Naive B cell (primary cell): ENCODE measurements around the gene VPS41. TPM values are rescaled to one million over a fixed set of nuclear protein-coding genes. Genes with fewer than 3 reads are reported as not detected.
A peak's percentile ranks its signal among the peaks of the same experiment; 100 is the strongest.

ENCODE experiments used
- ATAC-seq, 2 donors: fragments of 150-1000 bp; cut with Tn5 transposase; 2 replicates each; pipeline ENCODE4 v1.10.0; 2021; ENCODE audit warnings: low read depth in 2 of 2, mild to moderate bottlenecking in 2 of 2, moderate library complexity in 2 of 2
- DNase-seq: peaks from one replicate; pipeline ENCODE4 v3.0.0; 2022
- H3K27ac Mint-ChIP-seq, 6 donors: one replicate each; pipeline ENCODE4 v1.8.0; 2020 to 2022; ENCODE audit warnings: mild to moderate bottlenecking in 6 of 6, mixed read lengths in 6 of 6, moderate library complexity in 5 of 6, inconsistent platforms in 2 of 6
- H3K27me3 Mint-ChIP-seq, 3 donors: one replicate each; pipeline ENCODE4 v1.8.0; 2021 to 2022; ENCODE audit warnings: mixed read lengths in 3 of 3, mild to moderate bottlenecking in 1 of 3
- H3K36me3 Mint-ChIP-seq, 2 donors: one replicate each; pipeline ENCODE4 v1.8.0; 2020 to 2022; ENCODE audit warnings: mixed read lengths in 2 of 2, inconsistent platforms in 1 of 2, mild to moderate bottlenecking in 1 of 2
- H3K4me1 Mint-ChIP-seq, 3 donors: one replicate each; pipeline ENCODE4 v1.8.0; 2020 to 2022; ENCODE audit warnings: mixed read lengths in 3 of 3, inconsistent platforms in 1 of 3, mild to moderate bottlenecking in 1 of 3, moderate library complexity in 1 of 3
- H3K4me3 Mint-ChIP-seq, 8 donors: one replicate each; pipeline ENCODE4 v1.8.0; 2020 to 2022; ENCODE audit warnings: mild to moderate bottlenecking in 8 of 8, mixed read lengths in 8 of 8, moderate library complexity in 8 of 8, inconsistent platforms in 2 of 8
- H3K9me3 Mint-ChIP-seq, 7 donors: one replicate each; pipeline ENCODE4 v1.8.0; 2020 to 2022; ENCODE audit warnings: mixed read lengths in 7 of 7, mild to moderate bottlenecking in 5 of 7, inconsistent platforms in 2 of 7, moderate library complexity in 1 of 7
- polyA plus RNA-seq, 6 donors: library from polyadenylated mRNA; unstranded; fragments of 300-500 nt; fragmentation: Illumina TruSeq; gene quantifications; one replicate each; pipeline ENCODE4 v1.2.3, GENCODE V29; 2021; ENCODE audit warnings: low read depth in 6 of 6

Gene VPS41
- polyA plus RNA-seq, 6 donors from 2014 or later: 73.1 to 129 (median 96.6) TPM

GRCh38 chr7:38890597-38890996, 18.4 kb downstream of the VPS41 start:
- H3K4me1 Mint-ChIP-seq: peaks cover 22 to 34% (median 25%) of the 10 kb centered on the region in 3 donors
- H3K9me3 Mint-ChIP-seq: peaks cover 0 to 12% (median 2%) of the 10 kb centered on the region in 7 donors
- DNase-seq (no peak), ATAC-seq (no peak)
- H3K27ac Mint-ChIP-seq: peak overlapping the region in 1 of 6 donors; percentile 57
- peaks cover 26 to 39% of the 10 kb centered on the region in 2 donors for H3K36me3 Mint-ChIP-seq
- H3K27me3 Mint-ChIP-seq: no peaks in the 10 kb centered on the region
- H3K4me3 Mint-ChIP-seq: no peak overlapping the region

- peaks cover 23 to 39% of the 10 kb centered on the region in 2 donors for H3K36me3 Mint-ChIP-seq
These were observed 19.0 kb downstream of the VPS41 start for GRCh38 chr7:38889872-38890432.

GRCh38 chr7:38889079-38889478, 19.9 kb downstream of the VPS41 start:
- H3K27me3 Mint-ChIP-seq: no peaks in the 10 kb centered on the region
- H3K4me3 Mint-ChIP-seq: no peak overlapping the region
- H3K9me3 Mint-ChIP-seq: peaks cover 0 to 12% (median 2%) of the 10 kb centered on the region in 7 donors
- ATAC-seq (no peak), DNase-seq (no peak)
- H3K36me3 Mint-ChIP-seq: peaks cover 22 to 39% of the 10 kb centered on the region in 2 donors
- H3K27ac Mint-ChIP-seq: no peak overlapping the region
- H3K4me1 Mint-ChIP-seq: peaks cover 24 to 31% (median 27%) of the 10 kb centered on the region in 3 donors

More at GRCh38 chr7:38889872-38890432, 19.0 kb downstream of the VPS41 start:
- H3K27me3 Mint-ChIP-seq: no peaks in the 10 kb centered on the region
- ATAC-seq (no peak), DNase-seq (no peak)
- H3K27ac Mint-ChIP-seq: peak overlapping the region in 1 of 6 donors; percentile 62
- no peak overlapping the region for H3K4me3 Mint-ChIP-seq
- H3K9me3 Mint-ChIP-seq: peaks cover 0 to 12% (median 2%) of the 10 kb centered on the region in 7 donors
- peaks cover 22 to 31% (median 22%) of the 10 kb centered on the region in 3 donors for H3K4me1 Mint-ChIP-seq

GRCh38 chr7:38886265-38886664, 22.7 kb downstream of the VPS41 start:
- ATAC-seq: no peak
- DNase-seq: no peak
- H3K9me3 Mint-ChIP-seq: peaks cover 0 to 12% (median 2%) of the 10 kb centered on the region in 7 donors
- no peak overlapping the region for H3K4me3 Mint-ChIP-seq
- peaks cover 28 to 36% (median 34%) of the 10 kb centered on the region in 3 donors for H3K4me1 Mint-ChIP-seq
- H3K36me3 Mint-ChIP-seq: peaks cover 25 to 29% of the 10 kb centered on the region in 2 donors
- no peaks in the 10 kb centered on the region for H3K27me3 Mint-ChIP-seq
- no peak overlapping the region for H3K27ac Mint-ChIP-seq

DNA sequence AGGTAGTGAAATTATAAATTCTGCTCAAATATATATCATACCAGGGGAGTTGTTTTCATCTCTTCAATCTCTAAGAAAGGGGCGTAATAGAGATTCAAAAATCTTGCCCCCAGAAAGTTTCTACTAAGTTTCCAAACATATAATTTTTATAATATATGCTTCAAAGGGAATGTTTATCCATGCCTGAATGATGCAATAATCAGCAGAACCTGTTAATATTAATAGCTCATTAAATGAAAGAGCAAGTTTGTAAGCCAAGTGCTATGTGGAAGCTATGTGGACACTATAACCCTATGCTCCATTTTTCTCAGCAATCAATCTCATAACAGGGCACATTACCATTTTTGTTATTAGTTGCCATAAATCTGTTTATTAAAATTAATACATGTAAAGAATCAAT, 25.3 kb downstream of the VPS41 start:
- ATAC-seq (no peak), DNase-seq (no peak)
- peak overlapping the region in 1 of 6 donors; percentile 11 for H3K27ac Mint-ChIP-seq
- peaks cover 16 to 24% of the 10 kb centered on the region in 2 donors for H3K36me3 Mint-ChIP-seq
- H3K4me1 Mint-ChIP-seq: peaks cover 47 to 62% (median 58%) of the 10 kb centered on the region in 3 donors
- H3K27me3 Mint-ChIP-seq: no peaks in the 10 kb centered on the region
- no peak overlapping the region for H3K4me3 Mint-ChIP-seq
- H3K9me3 Mint-ChIP-seq: peaks cover 0 to 10% (median 0%) of the 10 kb centered on the region in 7 donors

DNA sequence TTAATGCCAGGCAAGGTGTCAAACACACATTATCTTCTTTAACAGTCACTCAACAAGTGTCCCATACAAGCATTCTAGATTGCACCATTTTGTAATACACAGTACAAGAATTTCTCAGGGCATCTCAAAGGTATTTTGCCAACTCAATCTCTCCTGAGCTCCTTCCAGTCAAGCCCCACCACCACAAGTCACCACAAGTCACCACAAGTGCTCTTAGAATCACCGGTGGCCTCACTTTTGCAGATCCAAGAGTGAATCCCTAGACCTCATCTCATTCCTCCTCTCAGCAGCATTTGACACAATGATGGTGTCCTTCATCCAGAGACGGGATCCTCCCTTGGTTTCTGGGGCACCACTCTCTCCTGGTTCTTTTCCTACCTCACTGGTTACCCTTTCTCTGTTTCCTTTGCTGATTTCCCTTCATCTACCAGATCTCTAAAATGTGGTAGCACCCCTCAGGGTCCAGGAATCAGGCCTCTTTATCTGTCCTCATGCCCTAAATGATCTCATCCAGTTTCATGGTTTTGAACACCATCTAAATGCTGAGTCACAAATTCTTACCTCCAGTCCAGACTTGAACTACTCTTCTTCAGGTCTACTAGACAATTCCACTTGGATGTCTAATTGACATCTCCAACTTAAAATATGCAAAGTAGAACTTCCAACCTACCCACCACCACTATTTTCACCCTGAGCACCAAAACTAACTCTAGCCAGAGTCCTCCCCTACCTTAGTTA, 26.9 kb downstream of the VPS41 start:
- Mint-ChIP-seq H3K27me3 (no peaks in the 10 kb centered on the region), H3K4me3 (peak overlapping the region in 1 of 8 donors; percentile 44), H3K9me3 (peaks cover 0 to 3% (median 0%) of the 10 kb centered on the region in 7 donors), H3K4me1 (peaks cover 50 to 63% (median 59%) of the 10 kb centered on the region in 3 donors), H3K27ac (peak overlapping the region; percentile 46 to 93 (median 74)), H3K36me3 (peaks cover 11 to 17% of the 10 kb centered on the region in 2 donors)
- DNase-seq (no peak), ATAC-seq (no peak)

DNA sequence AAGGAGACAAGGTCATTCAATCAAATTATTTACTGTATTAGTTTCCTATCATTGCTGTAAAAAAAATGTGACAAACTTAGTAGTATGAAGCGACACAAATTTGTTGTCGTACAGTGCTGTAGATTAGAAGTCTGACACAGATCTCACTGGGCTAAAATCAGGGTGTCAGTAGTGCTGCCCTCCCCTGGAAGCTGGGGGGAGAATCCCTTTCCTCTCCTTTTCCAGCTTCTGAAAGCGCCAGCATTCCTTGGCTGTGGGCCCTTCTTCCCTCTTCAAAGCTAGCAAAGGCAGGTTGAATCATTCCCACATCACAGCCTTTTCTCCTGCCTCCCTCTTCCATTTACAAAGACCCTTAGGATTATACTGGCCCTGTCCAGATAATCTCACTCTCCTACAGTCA, 28.0 kb downstream of the VPS41 start:
- ATAC-seq (no peak), DNase-seq (no peak)
- H3K36me3 Mint-ChIP-seq: peaks cover 7 to 15% of the 10 kb centered on the region in 2 donors
- peak overlapping the region; percentile 34 to 86 (median 75) for H3K27ac Mint-ChIP-seq
- H3K4me1 Mint-ChIP-seq: peaks cover 55 to 64% (median 60%) of the 10 kb centered on the region in 3 donors
- H3K4me3 Mint-ChIP-seq: no peak overlapping the region
- peaks cover 0 to 3% (median 0%) of the 10 kb centered on the region in 7 donors for H3K9me3 Mint-ChIP-seq
- no peaks in the 10 kb centered on the region for H3K27me3 Mint-ChIP-seq

- Mint-ChIP-seq H3K36me3 (peaks cover 2 to 15% of the 10 kb centered on the region in 2 donors), H3K27ac (peak overlapping the region in 5 of 6 donors; percentile 15 to 77 (median 47)), H3K4me1 (peaks cover 55 to 64% (median 60%) of the 10 kb centered on the region in 3 donors), H3K27me3 (no peaks in the 10 kb centered on the region), H3K4me3 (no peak overlapping the region), H3K9me3 (peaks cover 0 to 3% (median 0%) of the 10 kb centered on the region in 7 donors)
- ATAC-seq: no peak
- DNase-seq: no peak
These were observed 28.5 kb downstream of the VPS41 start for GRCh38 chr7:38880454-38880853.

DNA sequence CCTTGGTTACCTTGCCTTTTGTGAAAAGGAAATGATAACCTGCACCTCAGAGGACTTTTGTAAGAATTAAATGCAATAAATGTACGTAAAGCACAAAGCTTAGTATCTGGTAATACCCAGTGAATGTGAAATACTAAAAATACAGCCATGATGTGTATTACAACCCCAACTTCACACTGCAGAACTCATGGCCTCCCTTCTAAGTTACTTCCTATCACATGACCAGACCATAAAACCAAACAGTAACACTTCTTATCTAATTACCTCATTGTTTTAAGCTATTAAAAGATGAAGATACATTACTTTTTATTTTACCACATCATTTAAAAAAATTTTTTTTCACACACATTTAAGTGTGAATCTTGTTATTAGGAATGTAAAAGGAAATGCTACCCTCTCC, 29.0 kb downstream of the VPS41 start:
- Mint-ChIP-seq H3K9me3 (peaks cover 0 to 3% (median 0%) of the 10 kb centered on the region in 7 donors), H3K4me1 (peaks cover 55 to 67% (median 60%) of the 10 kb centered on the region in 3 donors), H3K36me3 (peaks cover 0 to 15% of the 10 kb centered on the region in 2 donors), H3K27me3 (no peaks in the 10 kb centered on the region), H3K27ac (peak overlapping the region in 5 of 6 donors; percentile 15 to 77 (median 47)), H3K4me3 (peak overlapping the region in 3 of 8 donors; percentile 6 to 73 (median 6))
- no peak for DNase-seq
- peak; percentile 37 to 38 for ATAC-seq

DNA sequence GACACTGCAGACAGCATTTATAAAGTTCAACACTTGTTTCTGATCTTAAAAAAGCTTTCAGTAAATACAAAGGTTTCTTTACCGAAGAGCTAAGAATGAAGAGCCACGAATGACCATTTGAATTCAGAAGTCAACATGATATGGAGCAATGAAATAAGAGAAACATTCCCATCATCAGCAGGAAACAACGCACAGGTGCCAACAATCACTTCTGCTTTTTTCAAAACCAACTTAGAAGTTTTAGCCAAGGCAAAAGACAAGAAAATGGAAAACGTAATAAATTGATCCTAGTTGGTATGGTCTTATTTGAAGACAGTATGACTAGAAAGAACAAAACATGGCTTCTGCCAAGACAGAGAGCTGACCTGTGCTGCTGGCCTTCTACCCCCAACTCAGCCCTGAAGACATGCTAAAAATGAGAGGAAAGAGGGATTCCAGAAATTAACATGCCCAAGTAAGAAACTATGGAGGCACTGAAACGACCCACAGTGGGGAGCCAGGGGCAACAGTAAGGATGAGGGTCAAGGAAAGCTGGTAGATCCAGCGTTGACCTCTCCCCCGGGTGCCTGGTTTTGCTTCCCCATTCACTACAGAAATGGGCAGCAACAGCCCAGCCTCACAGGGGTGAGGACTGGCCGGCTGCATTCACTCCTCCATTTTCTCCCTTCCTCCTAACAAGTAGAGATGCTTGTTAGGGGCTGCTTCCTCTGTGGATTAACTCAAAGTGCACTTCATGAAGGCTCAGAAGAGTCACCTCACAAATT, 30.1 kb downstream of the VPS41 start:
- no peaks in the 10 kb centered on the region for H3K27me3 Mint-ChIP-seq
- H3K4me1 Mint-ChIP-seq: peaks cover 50 to 73% (median 66%) of the 10 kb centered on the region in 3 donors
- H3K4me3 Mint-ChIP-seq: peak overlapping the region in 7 of 8 donors; percentile 9 to 84 (median 63)
- H3K36me3 Mint-ChIP-seq: peaks cover 0 to 15% of the 10 kb centered on the region in 2 donors
- peaks cover 0 to 3% (median 0%) of the 10 kb centered on the region in 7 donors for H3K9me3 Mint-ChIP-seq
- peak; percentile 79 to 86 for ATAC-seq
- peak overlapping the region; percentile 23 to 88 (median 74) for H3K27ac Mint-ChIP-seq
- peak; percentile 21 for DNase-seq

GRCh38 chr7:38873433-38873832, 35.6 kb downstream of the VPS41 start:
- H3K27ac Mint-ChIP-seq: no peak overlapping the region
- H3K4me3 Mint-ChIP-seq: no peak overlapping the region
- no peak for ATAC-seq
- peaks cover 36 to 51% (median 50%) of the 10 kb centered on the region in 3 donors for H3K4me1 Mint-ChIP-seq
- H3K9me3 Mint-ChIP-seq: no peaks in the 10 kb centered on the region
- H3K36me3 Mint-ChIP-seq: peaks cover 6% of the 10 kb centered on the region in 2 donors
- DNase-seq: no peak
- H3K27me3 Mint-ChIP-seq: no peaks in the 10 kb centered on the region

GRCh38 chr7:38872202-38872601, 36.8 kb downstream of the VPS41 start:
- H3K36me3 Mint-ChIP-seq: peaks cover 6% of the 10 kb centered on the region in 2 donors
- ATAC-seq (no peak), DNase-seq (no peak)
- peaks cover 30 to 41% (median 40%) of the 10 kb centered on the region in 3 donors for H3K4me1 Mint-ChIP-seq
- no peaks in the 10 kb centered on the region for H3K27me3 Mint-ChIP-seq
- H3K9me3 Mint-ChIP-seq: no peaks in the 10 kb centered on the region
- H3K4me3 Mint-ChIP-seq: peak overlapping the region in 5 of 8 donors; percentile 18 to 85 (median 28)
- H3K27ac Mint-ChIP-seq: peak overlapping the region in 2 of 6 donors; percentile 8 to 49

DNA sequence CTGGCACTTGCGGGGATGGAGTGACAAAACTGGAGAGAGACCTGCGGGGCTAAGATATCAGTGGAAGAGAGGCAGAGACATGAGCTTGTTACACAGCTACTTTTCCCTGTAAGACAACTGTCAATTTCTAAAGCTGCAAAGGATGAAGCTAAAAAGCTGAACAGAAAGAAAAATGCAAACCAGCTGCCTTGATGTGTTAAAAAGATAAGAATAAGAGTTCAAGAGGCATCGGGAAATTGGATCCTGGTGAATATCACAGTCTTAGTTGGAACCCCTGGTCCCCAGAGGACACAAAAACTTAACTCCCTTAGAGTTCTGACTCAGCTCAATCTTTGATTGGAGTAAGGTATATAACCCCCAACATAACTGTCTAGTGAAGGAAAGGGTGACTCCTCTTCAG, 38.8 kb downstream of the VPS41 start:
- H3K4me3 Mint-ChIP-seq: no peak overlapping the region
- H3K4me1 Mint-ChIP-seq: peaks cover 23 to 35% (median 32%) of the 10 kb centered on the region in 3 donors
- no peak for ATAC-seq
- no peak for DNase-seq
- peak overlapping the region in 2 of 6 donors; percentile 48 to 49 for H3K27ac Mint-ChIP-seq
- no peaks in the 10 kb centered on the region for H3K27me3 Mint-ChIP-seq
- H3K36me3 Mint-ChIP-seq: peaks cover 6% of the 10 kb centered on the region in 2 donors
- no peaks in the 10 kb centered on the region for H3K9me3 Mint-ChIP-seq
